ENCODE data around the gene MTERF2. TPM values are rescaled to one million over a fixed set of nuclear protein-coding genes. Genes with fewer than 3 reads are reported as not detected.
A peak's percentile ranks its signal among the peaks of the same experiment; 100 is the strongest.
"Not testable (repeated sequence)": the region's sequence is repeated elsewhere in the genome, so short reads cannot be mapped to it uniquely, and the experiment has no call there.

The MTERF2 gene
- total and polyA plus RNA-seq, 5 donors from 2014 or later = 7.3 to 12.0 (median 9.9) TPM

DNA sequence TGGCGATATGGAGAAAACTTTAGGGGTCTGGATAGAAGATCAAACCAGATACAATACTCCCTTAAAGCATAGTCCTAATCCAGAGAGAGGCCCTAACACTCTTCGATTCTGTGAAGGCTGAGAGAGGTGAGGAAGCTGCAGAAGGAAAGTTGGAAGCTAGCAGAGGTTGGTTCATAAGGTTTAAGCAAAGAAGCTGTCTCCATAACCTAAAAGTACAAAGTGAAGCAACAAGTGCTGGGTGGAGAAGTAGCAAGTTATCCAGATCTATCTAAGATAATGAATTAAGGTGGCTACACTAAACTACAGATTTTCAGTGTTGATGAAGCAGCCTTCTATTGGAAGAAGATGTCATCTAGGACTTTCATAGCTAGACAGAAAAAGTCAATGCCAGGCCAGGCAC, 24.6 kb upstream of the MTERF2 start:
- Histone ChIP-seq H3K9me3 (ENCODE audit: control insufficient read depth in 2 of 2, low read length in 2 of 2) (no peaks in the 10 kb centered on the region), H3K27me3 (ENCODE audit: control insufficient read depth, insufficient read depth, low read length) (no peaks in the 10 kb centered on the region), H3K4me3 (ENCODE audit: low read depth, low read length) (no peak overlapping the region), H3K27ac (ENCODE audit: insufficient read depth, low read length, poor library complexity, severe bottlenecking) (no peak overlapping the region), H3K4me1 (ENCODE audit: control insufficient read depth, insufficient read depth, low read length, poor library complexity, severe bottlenecking) (no peaks in the 10 kb centered on the region), H3K36me3 (ENCODE audit: control insufficient read depth, insufficient read depth, low read length) (no peaks in the 10 kb centered on the region)
- Mint-ChIP-seq H3K27ac (peak overlapping the region in 1 of 3 donors; percentile 33), H3K4me3 (no peak overlapping the region), H3K4me1 (peaks cover 0 to 3% (median 2%) of the 10 kb centered on the region in 4 donors), H3K36me3 (peaks cover 4% of the 10 kb centered on the region), H3K9me3 (no peaks in the 10 kb centered on the region), H3K27me3 (no peaks in the 10 kb centered on the region)
- DNase-seq (no peak), ATAC-seq (ENCODE audit: low read depth in 2 of 2) (no peak)

DNA sequence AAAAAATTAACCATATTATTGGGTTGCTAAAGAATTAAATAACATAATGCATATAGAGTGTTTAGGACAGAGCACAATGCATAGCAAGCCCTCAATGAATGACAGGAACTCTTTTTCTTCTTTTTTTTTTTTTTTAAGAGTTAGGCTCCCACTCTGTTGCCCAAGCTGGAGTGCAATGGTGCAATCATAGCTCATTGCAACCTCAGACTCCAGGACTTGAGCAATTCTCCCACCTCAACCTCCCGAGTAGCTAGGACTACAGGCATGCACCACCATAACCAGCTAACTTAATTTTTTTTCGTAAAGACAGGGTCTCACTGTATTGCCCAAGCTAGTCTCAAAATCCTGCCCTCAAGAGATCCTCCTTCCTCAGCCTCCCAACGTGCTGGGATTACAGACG, 20.5 kb upstream of the MTERF2 start:
- DNase-seq (no peak), ATAC-seq (ENCODE audit: low read depth in 2 of 2) (no peak)
- peaks cover 9% of the 10 kb centered on the region for H3K36me3 Mint-ChIP-seq
- H3K4me1 ChIP-seq (ENCODE audit: control insufficient read depth, insufficient read depth, low read length, poor library complexity, severe bottlenecking) = no peaks in the 10 kb centered on the region
- H3K4me3 Mint-ChIP-seq = no peak overlapping the region
- H3K27me3 ChIP-seq (ENCODE audit: control insufficient read depth, insufficient read depth, low read length) = no peaks in the 10 kb centered on the region
- peaks cover 0 to 3% (median 0%) of the 10 kb centered on the region in 4 donors for H3K4me1 Mint-ChIP-seq
- no peaks in the 10 kb centered on the region for H3K9me3 Mint-ChIP-seq
- H3K36me3 ChIP-seq (ENCODE audit: control insufficient read depth, insufficient read depth, low read length) = peaks cover 9% of the 10 kb centered on the region
- no peaks in the 10 kb centered on the region for H3K9me3 ChIP-seq (ENCODE audit: control insufficient read depth in 2 of 2, low read length in 2 of 2)
- H3K27ac ChIP-seq (ENCODE audit: insufficient read depth, low read length, poor library complexity, severe bottlenecking) = no peak overlapping the region
- no peaks in the 10 kb centered on the region for H3K27me3 Mint-ChIP-seq
- H3K4me3 ChIP-seq (ENCODE audit: low read depth, low read length) = no peak overlapping the region
- no peak overlapping the region for H3K27ac Mint-ChIP-seq

DNA sequence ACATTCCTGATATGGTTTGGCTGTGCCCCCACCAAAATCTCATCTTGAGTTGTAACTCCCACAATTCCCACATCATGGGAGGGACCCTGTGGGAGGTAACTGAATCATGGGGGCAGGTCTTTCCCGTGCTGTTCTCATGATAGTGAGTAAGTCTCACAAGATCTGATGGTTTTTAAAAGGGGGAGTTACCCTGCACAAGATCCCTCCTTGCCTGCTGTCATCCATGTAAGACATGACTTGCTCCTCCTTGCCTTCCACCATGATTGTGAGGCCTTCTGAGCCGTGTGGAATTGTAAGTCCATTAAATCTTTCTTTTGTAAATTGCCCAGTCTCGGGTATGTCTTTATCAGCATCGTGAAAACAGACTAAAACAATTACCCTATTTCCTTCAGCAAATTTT, 15.7 kb upstream of the MTERF2 start:
- DNase-seq; H3K4me3 Mint-ChIP-seq; ATAC-seq (ENCODE audit: low read depth in 2 of 2): not testable (repeated sequence)

DNA sequence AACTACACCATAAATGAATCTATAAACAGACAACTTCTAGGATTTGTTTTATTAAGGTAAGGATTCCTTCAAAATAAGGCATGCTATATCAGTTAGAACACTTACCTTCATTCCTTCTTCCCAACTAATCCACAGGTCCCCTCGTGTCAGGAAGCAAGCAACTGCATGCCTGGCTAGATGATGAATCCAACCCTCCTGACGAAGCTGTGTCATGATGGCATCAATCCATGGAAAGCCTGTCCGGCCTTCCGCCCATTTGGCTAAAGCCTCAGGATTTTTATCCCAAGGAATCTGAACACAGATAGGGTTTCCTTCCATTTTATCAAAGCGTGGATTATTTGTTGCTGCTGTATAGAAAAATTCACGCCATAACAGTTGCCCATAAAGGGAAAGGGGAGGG, 12.5 kb upstream of the MTERF2 start:
- no peak overlapping the region for H3K27ac Mint-ChIP-seq
- no peak for DNase-seq
- H3K9me3 ChIP-seq (ENCODE audit: control insufficient read depth in 2 of 2, low read length in 2 of 2) = no peaks in the 10 kb centered on the region
- H3K4me3 Mint-ChIP-seq = no peak overlapping the region
- ATAC-seq (ENCODE audit: low read depth in 2 of 2) = no peak
- H3K4me1 Mint-ChIP-seq = no peaks in the 10 kb centered on the region
- H3K27me3 ChIP-seq (ENCODE audit: control insufficient read depth, insufficient read depth, low read length) = no peaks in the 10 kb centered on the region
- peaks cover 0 to 1% (median 0%) of the 10 kb centered on the region in 7 donors for H3K9me3 Mint-ChIP-seq
- no peaks in the 10 kb centered on the region for H3K4me1 ChIP-seq (ENCODE audit: control insufficient read depth, insufficient read depth, low read length, poor library complexity, severe bottlenecking)
- H3K36me3 Mint-ChIP-seq = peaks cover 46% of the 10 kb centered on the region
- H3K27me3 Mint-ChIP-seq = no peaks in the 10 kb centered on the region
- H3K4me3 ChIP-seq (ENCODE audit: low read depth, low read length) = no peak overlapping the region
- H3K27ac ChIP-seq (ENCODE audit: insufficient read depth, low read length, poor library complexity, severe bottlenecking) = no peak overlapping the region
- peaks cover 20% of the 10 kb centered on the region for H3K36me3 ChIP-seq (ENCODE audit: control insufficient read depth, insufficient read depth, low read length)

More for the DNA sequence above, 15.7 kb upstream of the MTERF2 start:
- H3K4me1 Mint-ChIP-seq; H3K9me3 ChIP-seq (ENCODE audit: control insufficient read depth in 2 of 2, low read length in 2 of 2); H3K27me3 Mint-ChIP-seq; H3K4me3 ChIP-seq (ENCODE audit: low read depth, low read length); H3K4me1 ChIP-seq (ENCODE audit: control insufficient read depth, insufficient read depth, low read length, poor library complexity, severe bottlenecking); H3K9me3 Mint-ChIP-seq; H3K27me3 ChIP-seq (ENCODE audit: control insufficient read depth, insufficient read depth, low read length); H3K27ac Mint-ChIP-seq; H3K27ac ChIP-seq (ENCODE audit: insufficient read depth, low read length, poor library complexity, severe bottlenecking): not testable (repeated sequence)
- peaks cover 28% of the 10 kb centered on the region for H3K36me3 Mint-ChIP-seq
- peaks cover 14% of the 10 kb centered on the region for H3K36me3 ChIP-seq (ENCODE audit: control insufficient read depth, insufficient read depth, low read length)

DNA sequence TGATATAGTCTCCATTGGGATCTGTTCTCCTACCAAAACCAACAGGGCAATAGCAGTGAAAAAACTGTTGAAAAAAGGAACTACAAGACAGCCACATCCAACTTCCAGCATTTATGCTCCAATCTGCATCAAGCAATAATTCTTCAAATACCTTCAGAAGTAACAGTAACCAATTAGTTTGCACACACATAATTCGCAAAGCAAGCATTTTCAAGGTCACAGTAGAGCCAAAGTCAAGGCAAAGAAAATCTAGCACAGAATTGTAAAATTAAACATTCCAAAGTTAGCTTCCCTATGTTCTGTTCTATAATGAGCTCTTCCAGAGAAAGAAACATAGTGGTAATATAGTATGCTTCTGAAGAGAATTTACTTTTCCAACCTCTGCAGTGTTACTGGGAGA, 11.0 kb upstream of the MTERF2 start:
- Histone ChIP-seq H3K9me3 (ENCODE audit: control insufficient read depth in 2 of 2, low read length in 2 of 2) (no peaks in the 10 kb centered on the region), H3K27me3 (ENCODE audit: control insufficient read depth, insufficient read depth, low read length) (no peaks in the 10 kb centered on the region), H3K27ac (ENCODE audit: insufficient read depth, low read length, poor library complexity, severe bottlenecking) (no peak overlapping the region), H3K4me3 (ENCODE audit: low read depth, low read length) (no peak overlapping the region), H3K36me3 (ENCODE audit: control insufficient read depth, insufficient read depth, low read length) (peaks cover 16% of the 10 kb centered on the region), H3K4me1 (ENCODE audit: control insufficient read depth, insufficient read depth, low read length, poor library complexity, severe bottlenecking) (no peaks in the 10 kb centered on the region)
- Mint-ChIP-seq H3K27me3 (no peaks in the 10 kb centered on the region), H3K9me3 (peaks cover 0 to 1% (median 0%) of the 10 kb centered on the region in 7 donors), H3K36me3 (peaks cover 47% of the 10 kb centered on the region), H3K27ac (peak overlapping the region in 1 of 3 donors; percentile 34), H3K4me1 (no peaks in the 10 kb centered on the region), H3K4me3 (no peak overlapping the region)
- DNase-seq = no peak
- no peak for ATAC-seq (ENCODE audit: low read depth in 2 of 2)

DNA sequence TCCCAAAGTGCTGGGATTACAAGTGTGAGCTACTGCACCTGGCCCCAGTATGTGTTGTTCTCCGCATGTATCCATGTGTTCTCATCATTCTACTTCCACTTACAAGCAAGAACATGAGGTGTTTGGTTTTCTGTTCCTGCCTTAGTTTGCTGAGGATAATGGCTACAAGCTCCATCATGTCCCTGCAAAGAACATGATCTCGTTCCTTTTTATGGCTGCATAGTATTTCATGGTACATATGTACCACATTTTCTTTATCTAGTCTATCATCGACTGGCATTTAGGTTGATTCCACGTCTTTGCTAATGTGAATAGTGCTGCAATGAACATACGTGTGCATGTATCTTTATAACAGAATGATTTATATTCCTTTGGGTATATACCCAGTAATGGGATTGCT, 9.2 kb upstream of the MTERF2 start:
- not testable (repeated sequence) for H3K27ac Mint-ChIP-seq; H3K4me1 Mint-ChIP-seq; H3K27ac ChIP-seq (ENCODE audit: insufficient read depth, low read length, poor library complexity, severe bottlenecking); H3K9me3 ChIP-seq (ENCODE audit: control insufficient read depth in 2 of 2, low read length in 2 of 2); H3K27me3 ChIP-seq (ENCODE audit: control insufficient read depth, insufficient read depth, low read length); ATAC-seq (ENCODE audit: low read depth in 2 of 2); H3K4me3 Mint-ChIP-seq; H3K9me3 Mint-ChIP-seq; H3K4me1 ChIP-seq (ENCODE audit: control insufficient read depth, insufficient read depth, low read length, poor library complexity, severe bottlenecking); H3K4me3 ChIP-seq (ENCODE audit: low read depth, low read length); H3K27me3 Mint-ChIP-seq; DNase-seq
- peaks cover 13% of the 10 kb centered on the region for H3K36me3 ChIP-seq (ENCODE audit: control insufficient read depth, insufficient read depth, low read length)
- peaks cover 35% of the 10 kb centered on the region for H3K36me3 Mint-ChIP-seq

DNA sequence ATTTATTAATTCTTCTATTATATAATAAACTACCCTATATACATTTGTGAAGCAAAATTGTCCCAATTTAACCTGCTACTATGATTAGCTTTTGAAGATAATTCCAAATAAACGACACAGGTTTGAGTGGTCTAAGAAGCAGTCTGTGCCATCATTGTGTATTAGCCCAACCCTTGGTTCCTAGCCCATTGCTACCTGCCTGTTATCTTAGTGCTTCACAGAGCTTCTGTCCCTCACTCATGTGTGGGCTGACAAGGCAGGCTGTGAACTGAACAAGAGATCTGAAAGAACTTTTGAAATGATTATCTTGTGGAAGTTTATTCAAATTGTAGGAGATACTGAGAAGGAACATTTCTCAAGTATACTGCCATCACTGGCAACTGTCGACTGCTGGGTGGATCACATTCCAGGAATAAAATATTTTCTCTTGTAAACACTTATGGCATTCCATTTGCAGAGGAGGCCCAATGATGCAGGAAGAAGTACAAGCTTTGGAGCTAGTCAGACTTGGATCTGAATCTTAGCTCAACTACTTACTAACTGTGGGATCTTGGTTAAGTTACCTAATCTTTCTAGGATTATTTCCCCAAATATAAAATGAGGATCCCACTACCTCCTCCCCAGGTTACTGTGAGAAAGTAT, 7.8 kb upstream of the MTERF2 start:
- Mint-ChIP-seq H3K36me3 (peaks cover 29% of the 10 kb centered on the region), H3K27ac (peak overlapping the region in 1 of 3 donors; percentile 10), H3K27me3 (no peaks in the 10 kb centered on the region), H3K4me1 (no peaks in the 10 kb centered on the region), H3K4me3 (no peak overlapping the region), H3K9me3 (peaks cover 0 to 1% (median 0%) of the 10 kb centered on the region in 7 donors)
- Histone ChIP-seq H3K27me3 (ENCODE audit: control insufficient read depth, insufficient read depth, low read length) (no peaks in the 10 kb centered on the region), H3K9me3 (ENCODE audit: control insufficient read depth in 2 of 2, low read length in 2 of 2) (no peaks in the 10 kb centered on the region), H3K27ac (ENCODE audit: insufficient read depth, low read length, poor library complexity, severe bottlenecking) (no peak overlapping the region), H3K4me1 (ENCODE audit: control insufficient read depth, insufficient read depth, low read length, poor library complexity, severe bottlenecking) (no peaks in the 10 kb centered on the region), H3K4me3 (ENCODE audit: low read depth, low read length) (no peak overlapping the region), H3K36me3 (ENCODE audit: control insufficient read depth, insufficient read depth, low read length) (peaks cover 13% of the 10 kb centered on the region)
- no peak for ATAC-seq (ENCODE audit: low read depth in 2 of 2)
- no peak for DNase-seq

DNA sequence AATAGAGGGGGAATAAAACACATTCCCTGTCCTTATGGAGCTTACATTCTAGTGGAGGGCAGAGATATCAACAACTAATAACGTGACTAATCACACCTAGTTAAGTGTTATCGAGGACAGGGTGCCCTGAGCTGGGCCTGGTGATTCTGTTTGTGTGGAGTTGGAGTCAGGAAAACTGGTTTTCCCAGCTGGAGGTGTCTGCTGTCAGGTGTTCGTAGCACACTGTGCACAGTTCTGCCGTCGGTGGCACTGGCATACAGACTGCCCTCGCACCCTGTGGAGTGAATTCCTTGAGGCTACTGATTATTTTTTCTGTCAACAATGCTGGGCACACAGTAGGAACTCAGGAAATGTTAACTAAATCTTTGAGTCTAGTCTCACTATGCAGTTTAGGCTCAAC, 900 bp upstream of the MTERF2 start:
- peak overlapping the region in 2 of 3 donors; percentile 13 to 92 for H3K27ac Mint-ChIP-seq
- no peaks in the 10 kb centered on the region for H3K27me3 Mint-ChIP-seq
- no peak for ATAC-seq (ENCODE audit: low read depth in 2 of 2)

More for the DNA sequence above, 900 bp upstream of the MTERF2 start:
- Histone ChIP-seq H3K27ac (ENCODE audit: insufficient read depth, low read length, poor library complexity, severe bottlenecking) (no peak overlapping the region), H3K4me1 (ENCODE audit: control insufficient read depth, insufficient read depth, low read length, poor library complexity, severe bottlenecking) (peaks cover 15% of the 10 kb centered on the region), H3K9me3 (ENCODE audit: control insufficient read depth in 2 of 2, low read length in 2 of 2) (no peaks in the 10 kb centered on the region), H3K36me3 (ENCODE audit: control insufficient read depth, insufficient read depth, low read length) (peaks cover 1% of the 10 kb centered on the region), H3K4me3 (ENCODE audit: low read depth, low read length) (peak overlapping the region; percentile 94), H3K27me3 (ENCODE audit: control insufficient read depth, insufficient read depth, low read length) (no peaks in the 10 kb centered on the region)
- peak overlapping the region; percentile 94 to 96 (median 96) for H3K4me3 Mint-ChIP-seq
- peaks cover 0 to 2% (median 0%) of the 10 kb centered on the region in 7 donors for H3K9me3 Mint-ChIP-seq
- H3K4me1 Mint-ChIP-seq = peaks cover 15 to 38% (median 34%) of the 10 kb centered on the region in 4 donors
- H3K36me3 Mint-ChIP-seq = peaks cover 15% of the 10 kb centered on the region
- no peak for DNase-seq
